Measurements from ENCODE around the gene QSOX2.

DNA sequence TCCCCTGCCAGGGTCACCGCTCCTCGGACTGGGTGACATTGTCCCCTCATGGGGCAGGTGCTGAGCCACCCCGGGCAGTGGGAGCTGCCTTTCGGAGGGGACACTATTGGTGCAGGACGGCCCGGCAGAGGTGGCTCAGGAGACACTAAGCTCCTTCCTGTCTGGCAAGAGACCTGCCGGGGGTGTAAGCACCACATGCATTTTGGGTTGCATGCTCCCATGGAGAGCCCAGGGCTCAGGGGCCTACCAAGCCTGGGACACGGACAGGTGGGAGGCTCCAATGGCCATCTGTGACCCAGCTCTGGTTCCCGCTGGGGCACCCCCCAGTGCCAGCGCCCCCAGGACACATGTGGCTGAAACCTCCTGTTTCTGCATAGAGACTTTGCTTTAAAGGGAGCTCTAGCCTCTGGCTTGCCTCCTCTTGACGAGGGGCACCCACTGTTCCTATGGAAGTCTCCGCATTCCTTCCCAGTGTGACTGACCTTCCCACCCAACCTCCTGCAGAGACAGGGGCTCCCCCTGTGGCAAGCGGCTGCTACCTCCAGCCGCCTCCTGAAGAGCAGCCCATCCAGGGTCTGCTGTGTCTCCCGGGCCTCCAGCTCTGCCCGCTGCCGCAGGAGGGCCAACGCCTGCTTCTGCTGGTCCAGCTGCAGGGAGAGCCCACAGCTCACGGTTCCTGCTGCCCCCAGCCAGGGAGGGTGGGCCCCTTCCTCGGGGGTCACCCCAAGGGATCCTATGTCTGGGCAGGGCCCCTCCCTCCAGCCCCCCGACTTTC lies 30.2 kb upstream of the QSOX2 start:
- no peak for TF ChIP-seq CTCF (IDR thresholded peaks at IDR 0.05; ENCODE audit: low read depth, low read length, missing input control)
- no peak for TF ChIP-seq ATF3 (IDR thresholded peaks at IDR 0.05)
- TF ChIP-seq MAX (IDR thresholded peaks at IDR 0.05) = no peak
- no peak for TF ChIP-seq JUND (IDR thresholded peaks at IDR 0.05)
- no peak for TF ChIP-seq TAF1 (conservative IDR thresholded peaks at IDR 0.05)

All from liver (tissue), 3 donors.